ENCODE results near the gene CPXM2. TPM values are rescaled to one million over a fixed set of nuclear protein-coding genes. Genes with fewer than 3 reads are reported as not detected.

The CPXM2 gene
- total RNA-seq, 2 experiments from 2014 or later: not detected

- peaks cover 0 to 6% of the 10 kb centered on the region in 2 experiments for H3K9me3 ChIP-seq (ENCODE audit: control insufficient read depth in 1 of 2, insufficient read depth in 1 of 2, low read length in 2 of 2)
- CTCF ChIA-PET: no interaction called here
- H3K27me3 Mint-ChIP-seq: peaks cover 69% of the 10 kb centered on the region
- no peak for ATAC-seq (ENCODE audit: poor library complexity)
- H3K4me1 Mint-ChIP-seq (ENCODE audit: low read depth): no peaks in the 10 kb centered on the region
- no peak for DNase-seq
- H3K9me3 Mint-ChIP-seq: peaks cover 2% of the 10 kb centered on the region
- peaks cover 7 to 22% of the 10 kb centered on the region in 2 experiments for H3K27me3 ChIP-seq (ENCODE audit: control insufficient read depth in 1 of 2, insufficient read depth in 2 of 2, low read length in 2 of 2)
- POLR2A ChIA-PET: no interaction called here
- H3K4me3 Mint-ChIP-seq: no peak overlapping the region
- H3K27ac ChIP-seq (ENCODE audit: low read depth in 1 of 2, low read length in 2 of 2): no peak overlapping the region
- no peak overlapping the region for H3K27ac Mint-ChIP-seq
- no peak overlapping the region for H3K4me3 ChIP-seq (ENCODE audit: low read length)
- no peaks in the 10 kb centered on the region for H3K4me1 ChIP-seq (ENCODE audit: insufficient read depth, low read length)
- no peaks in the 10 kb centered on the region for H3K36me3 ChIP-seq (ENCODE audit: insufficient read depth, low read length)
- no peak for TF ChIP-seq CTCF (IDR thresholded peaks at IDR 0.05)
- H3K36me3 Mint-ChIP-seq (ENCODE audit: low read depth): no peaks in the 10 kb centered on the region
- intact Hi-C loops (cut with DNase I, micrococcal nuclease): no loop called here
These were observed 109.6 kb downstream of the CPXM2 start for GRCh38 chr10:123781956-123782500.

- no peak for TF ChIP-seq CTCF (IDR thresholded peaks at IDR 0.05)
- Histone ChIP-seq H3K36me3 (ENCODE audit: insufficient read depth, low read length) (no peaks in the 10 kb centered on the region), H3K27ac (ENCODE audit: low read depth in 1 of 2, low read length in 2 of 2) (no peak overlapping the region), H3K27me3 (ENCODE audit: control insufficient read depth in 1 of 2, insufficient read depth in 2 of 2, low read length in 2 of 2) (peaks cover 7 to 17% of the 10 kb centered on the region in 2 experiments), H3K4me1 (ENCODE audit: insufficient read depth, low read length) (no peaks in the 10 kb centered on the region), H3K9me3 (ENCODE audit: control insufficient read depth in 1 of 2, insufficient read depth in 1 of 2, low read length in 2 of 2) (peaks cover 0 to 8% of the 10 kb centered on the region in 2 experiments), H3K4me3 (ENCODE audit: low read length) (no peak overlapping the region)
- Mint-ChIP-seq H3K36me3 (ENCODE audit: low read depth) (no peaks in the 10 kb centered on the region), H3K4me1 (ENCODE audit: low read depth) (no peaks in the 10 kb centered on the region), H3K27me3 (peaks cover 70% of the 10 kb centered on the region), H3K4me3 (no peak overlapping the region), H3K9me3 (peaks cover 2% of the 10 kb centered on the region), H3K27ac (no peak overlapping the region)
- DNase-seq: no peak
- CTCF ChIA-PET: no interaction called here
- no peak for ATAC-seq (ENCODE audit: poor library complexity)
- intact Hi-C loops (cut with DNase I, micrococcal nuclease): no loop called here
- POLR2A ChIA-PET: no interaction called here
These were observed 110.2 kb downstream of the CPXM2 start for GRCh38 chr10:123781324-123781900.

- DNase-seq (no peak), ATAC-seq (ENCODE audit: poor library complexity) (no peak)
- no peaks in the 10 kb centered on the region for H3K4me1 ChIP-seq (ENCODE audit: insufficient read depth, low read length)
- intact Hi-C loops (cut with DNase I, micrococcal nuclease): no loop called here
- Mint-ChIP-seq H3K36me3 (ENCODE audit: low read depth) (no peaks in the 10 kb centered on the region), H3K27ac (no peak overlapping the region), H3K27me3 (peaks cover 55% of the 10 kb centered on the region), H3K4me1 (ENCODE audit: low read depth) (no peaks in the 10 kb centered on the region), H3K9me3 (peaks cover 2% of the 10 kb centered on the region), H3K4me3 (no peak overlapping the region)
- CTCF ChIA-PET: no interaction called here
- peaks cover 7 to 14% of the 10 kb centered on the region in 2 experiments for H3K27me3 ChIP-seq (ENCODE audit: control insufficient read depth in 1 of 2, insufficient read depth in 2 of 2, low read length in 2 of 2)
- no peaks in the 10 kb centered on the region for H3K36me3 ChIP-seq (ENCODE audit: insufficient read depth, low read length)
- POLR2A ChIA-PET: no interaction called here
- no peak overlapping the region for H3K27ac ChIP-seq (ENCODE audit: low read depth in 1 of 2, low read length in 2 of 2)
- peaks cover 0 to 11% of the 10 kb centered on the region in 2 experiments for H3K9me3 ChIP-seq (ENCODE audit: control insufficient read depth in 1 of 2, insufficient read depth in 1 of 2, low read length in 2 of 2)
- TF ChIP-seq CTCF (IDR thresholded peaks at IDR 0.05): no peak
- H3K4me3 ChIP-seq (ENCODE audit: low read length): no peak overlapping the region
These were observed 112.7 kb downstream of the CPXM2 start for GRCh38 chr10:123778719-123779517.

Data from CD4-positive, alpha-beta T cell (primary cell).